Glomerular endothelial cell (primary cell): ENCODE results near the gene SMG7. TPM values are rescaled to one million over a fixed set of nuclear protein-coding genes. Genes with fewer than 3 reads are reported as not detected.
A peak's percentile ranks its signal among the peaks of the same experiment; 100 is the strongest.

Experiments
- DNase-seq: peaks from one replicate; pipeline ENCODE4 v3.0.0-alpha.2; 2011; ENCODE audit warnings: low read depth, low spot score; ENCODE audit errors: extremely low read depth
- total RNA-seq: library from RNA; depleted of rRNA; stranded (reverse); fragments of >200 nt; gene quantifications from 2 replicates; pipeline ENCODE4 v1.2.3, GENCODE V29; 2015

SMG7 gene
- total RNA-seq, 1 donor from 2014 or later = 60.5 TPM

- DNase-seq = no peak
These were observed 81.0 kb downstream of the SMG7 start for GRCh38 chr1:183553331-183553730.

DNA sequence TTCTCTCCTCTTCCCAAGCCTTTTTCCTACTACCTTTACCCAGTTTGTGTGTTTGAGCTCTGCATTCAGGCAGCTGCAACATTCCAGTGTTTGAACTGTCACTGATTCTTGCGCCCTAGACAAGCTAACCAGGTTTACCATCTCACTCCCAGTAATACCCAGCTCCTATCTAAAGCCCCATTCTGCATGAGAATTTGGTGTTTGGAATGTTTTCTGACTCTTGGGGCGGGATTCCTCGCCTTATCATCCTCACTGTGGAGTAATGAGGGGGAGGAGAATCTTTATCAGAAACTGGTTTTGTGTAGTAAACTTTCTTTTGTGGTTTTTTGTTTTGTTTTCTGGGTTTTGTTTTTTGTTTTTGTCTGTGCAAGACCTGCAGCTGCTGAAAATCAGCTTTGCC, 81.5 kb downstream of the SMG7 start:
- DNase-seq = no peak

- DNase-seq = no peak
These were observed 82.3 kb downstream of the SMG7 start for GRCh38 chr1:183554577-183554976.

DNA sequence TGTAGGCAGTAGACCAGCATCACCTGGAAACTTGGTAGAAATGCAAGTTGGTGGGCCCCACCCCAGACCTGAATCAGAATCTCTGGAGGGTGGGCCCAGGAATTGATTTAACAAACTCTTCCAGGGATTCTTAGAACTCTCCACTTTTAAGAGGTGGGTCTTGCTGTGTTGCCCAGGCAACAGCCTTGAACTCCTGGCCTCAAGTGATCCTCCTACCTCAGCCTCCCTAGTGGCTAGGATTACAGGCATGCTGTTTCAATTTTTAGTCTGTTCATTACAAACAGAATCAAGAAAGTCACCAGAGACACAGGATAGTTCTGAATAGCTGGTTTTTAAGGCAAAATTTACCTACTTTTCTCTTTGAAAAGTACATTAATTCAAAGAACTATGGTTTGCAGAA, 86.8 kb downstream of the SMG7 start:
- DNase-seq = no peak

DNA sequence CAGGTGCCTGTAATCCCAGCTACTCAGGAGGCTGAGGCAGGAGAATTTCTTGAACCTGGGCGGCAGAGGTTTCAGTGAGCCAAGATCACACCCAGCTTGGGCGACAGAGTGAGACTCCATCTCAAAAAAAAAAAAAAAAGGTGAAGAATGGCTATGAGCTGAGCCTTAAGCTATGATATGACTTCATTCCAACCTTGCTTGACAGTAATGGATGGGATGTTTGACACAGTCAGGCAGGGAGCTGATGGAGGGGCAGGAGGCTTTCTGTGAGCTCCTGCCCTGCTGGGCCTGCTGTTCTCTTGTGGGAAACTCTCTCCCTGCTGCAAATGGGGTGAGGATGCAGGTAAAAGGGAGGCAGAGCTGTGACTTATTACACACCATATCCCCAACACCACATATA, 90.4 kb downstream of the SMG7 start:
- no peak for DNase-seq

DNA sequence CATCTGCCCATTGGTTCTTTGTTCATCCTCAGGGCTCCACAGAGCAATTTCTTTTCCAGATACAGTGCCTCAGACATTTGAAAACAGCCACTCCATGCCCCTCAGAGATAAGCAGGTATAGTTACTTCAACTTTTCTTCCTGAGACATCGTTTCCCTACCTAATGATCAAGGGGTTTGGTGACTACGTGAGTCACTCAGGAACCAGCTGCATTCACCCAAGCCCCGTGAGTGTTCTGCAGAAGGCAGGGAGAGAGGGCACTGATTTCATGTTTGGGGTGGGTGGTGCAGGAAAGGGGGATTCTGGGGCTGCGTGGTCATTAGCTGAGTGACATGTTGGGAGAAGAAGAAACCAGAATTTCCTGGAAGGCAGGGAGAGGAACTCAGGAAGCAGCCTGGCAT, 93.0 kb downstream of the SMG7 start:
- DNase-seq = no peak

DNA sequence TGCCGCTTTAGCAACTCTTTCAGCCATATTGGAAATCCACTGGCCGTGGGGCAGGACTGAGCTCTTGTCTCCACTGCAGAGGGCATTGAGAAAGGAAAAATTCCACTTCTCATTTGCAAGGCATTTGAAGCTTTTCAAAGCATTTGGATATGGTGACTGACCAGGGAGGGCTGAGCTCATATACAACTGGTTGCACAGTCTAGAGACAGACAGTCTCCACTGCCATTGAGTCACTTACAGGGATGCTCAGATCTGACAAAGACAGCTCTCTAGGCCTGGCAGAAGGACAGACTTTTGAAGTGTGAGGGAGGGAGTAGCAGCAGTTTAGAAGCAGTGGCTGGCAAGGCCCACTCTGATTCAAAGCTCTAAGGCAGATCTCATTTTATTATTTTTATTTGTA, 93.7 kb downstream of the SMG7 start:
- no peak for DNase-seq

DNA sequence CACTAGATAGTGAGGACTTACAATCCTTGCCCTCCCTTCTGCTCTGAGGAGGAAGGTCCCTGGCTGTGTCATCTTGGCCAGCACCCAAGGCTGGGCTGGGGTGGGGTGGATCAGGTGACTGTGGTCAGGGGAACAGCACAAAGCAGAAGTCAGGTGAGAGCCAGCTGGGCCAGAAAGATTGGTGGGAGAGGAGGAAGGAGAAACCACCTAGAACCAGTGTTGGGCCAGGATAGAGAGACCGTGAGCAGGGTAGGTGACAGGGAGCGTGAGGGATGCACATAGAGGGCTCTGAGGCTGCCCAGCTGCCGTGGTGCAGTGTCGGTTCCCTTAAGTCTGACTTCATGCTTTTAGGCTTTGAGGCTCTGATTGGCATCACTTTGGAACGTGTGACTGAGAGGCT, 95.3 kb downstream of the SMG7 start:
- DNase-seq = no peak

DNA sequence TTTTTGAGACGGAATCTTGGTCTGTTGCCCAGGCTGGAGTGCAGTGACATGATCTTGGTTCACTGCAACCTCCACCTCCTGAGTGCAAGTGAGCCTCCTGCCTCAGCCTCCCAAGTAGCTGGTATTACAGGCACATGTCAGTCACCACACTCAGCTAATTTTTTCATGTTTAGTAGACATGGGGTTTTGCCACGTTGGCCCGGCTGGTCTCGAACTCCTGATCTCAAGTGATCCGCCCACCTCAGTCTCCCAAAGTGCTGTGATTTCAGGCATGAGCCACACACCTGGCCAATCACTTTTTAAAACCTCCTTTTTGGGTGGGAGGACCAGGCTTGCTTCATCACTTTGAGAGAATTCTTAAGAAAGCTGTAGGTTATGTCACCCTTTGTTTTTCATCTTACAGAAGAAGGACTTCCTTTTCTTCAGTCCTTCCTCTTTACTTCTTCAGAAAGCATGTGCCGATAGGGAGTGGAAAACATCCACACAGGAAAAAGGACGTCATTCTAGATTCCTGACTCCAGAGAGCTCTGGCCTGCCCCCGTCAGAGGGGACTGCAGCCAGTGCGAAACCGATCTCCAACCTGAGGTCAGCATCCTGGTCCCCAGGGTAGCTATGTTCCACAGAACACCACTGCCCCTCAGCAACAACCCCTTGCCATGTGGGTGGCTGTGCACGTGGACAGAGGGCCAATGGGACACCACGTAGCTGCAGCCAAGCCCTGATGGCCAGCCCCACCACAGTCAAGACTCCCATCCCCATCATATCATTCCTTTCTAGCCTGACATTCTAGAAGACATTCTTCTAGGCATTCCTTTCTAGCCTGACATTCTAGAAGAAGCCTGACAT, 96.1 kb downstream of the SMG7 start:
- peak; percentile 25 for DNase-seq

GRCh38 chr1:183569141-183569540, 96.8 kb downstream of the SMG7 start:
- no peak for DNase-seq

GRCh38 chr1:183569801-183570200, 97.5 kb downstream of the SMG7 start:
- no peak for DNase-seq

- no peak for DNase-seq
These were observed 98.2 kb downstream of the SMG7 start for GRCh38 chr1:183570451-183570850.

GRCh38 chr1:183571678-183572268, 99.5 kb downstream of the SMG7 start:
- DNase-seq = no peak

DNA sequence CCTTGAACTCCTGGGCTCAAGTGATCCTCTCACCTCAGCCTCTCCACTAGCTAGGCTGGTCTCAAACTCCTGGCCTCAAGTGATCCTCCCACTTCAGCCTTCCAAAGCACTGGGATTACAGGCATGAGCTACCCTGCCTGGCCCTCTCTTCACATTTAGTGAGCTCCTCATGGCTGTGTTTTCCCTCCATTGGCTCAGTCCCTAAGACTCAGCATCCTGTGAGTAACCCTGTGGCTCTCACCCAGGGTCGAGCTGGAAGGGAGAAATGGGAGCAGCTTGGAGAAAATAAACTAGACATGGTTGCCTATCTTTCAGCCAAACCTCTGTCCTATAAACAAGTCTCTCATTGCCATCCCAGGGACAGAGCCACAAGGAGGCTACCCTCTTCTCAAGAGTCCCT, 100.4 kb downstream of the SMG7 start:
- DNase-seq = no peak

- no peak for DNase-seq
These were observed 103.3 kb downstream of the SMG7 start for GRCh38 chr1:183575606-183576005.

DNA sequence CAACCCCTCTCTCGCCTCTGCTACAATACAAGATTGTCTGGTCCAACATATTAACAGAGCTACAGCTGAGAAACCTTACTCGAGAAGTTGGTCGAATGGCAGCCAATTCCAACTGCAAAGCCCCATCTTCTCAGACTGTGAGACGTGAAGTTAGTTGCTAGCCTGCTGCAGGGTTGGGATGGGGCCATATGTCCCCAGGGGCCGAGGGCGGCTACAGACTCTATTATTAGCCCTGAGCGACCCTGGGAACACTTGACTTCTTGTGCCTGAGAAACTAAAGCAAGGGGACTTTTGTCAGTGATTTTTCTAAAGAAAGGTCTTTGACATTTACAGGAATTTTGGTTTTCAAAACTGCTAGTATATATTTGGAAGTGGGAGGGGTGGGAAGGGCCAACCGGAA, 104.2 kb downstream of the SMG7 start:
- DNase-seq = no peak

GRCh38 chr1:183577897-183578465, 105.7 kb downstream of the SMG7 start:
- DNase-seq = no peak

- no peak for DNase-seq
These were observed 106.6 kb downstream of the SMG7 start for GRCh38 chr1:183578856-183579255.

DNA sequence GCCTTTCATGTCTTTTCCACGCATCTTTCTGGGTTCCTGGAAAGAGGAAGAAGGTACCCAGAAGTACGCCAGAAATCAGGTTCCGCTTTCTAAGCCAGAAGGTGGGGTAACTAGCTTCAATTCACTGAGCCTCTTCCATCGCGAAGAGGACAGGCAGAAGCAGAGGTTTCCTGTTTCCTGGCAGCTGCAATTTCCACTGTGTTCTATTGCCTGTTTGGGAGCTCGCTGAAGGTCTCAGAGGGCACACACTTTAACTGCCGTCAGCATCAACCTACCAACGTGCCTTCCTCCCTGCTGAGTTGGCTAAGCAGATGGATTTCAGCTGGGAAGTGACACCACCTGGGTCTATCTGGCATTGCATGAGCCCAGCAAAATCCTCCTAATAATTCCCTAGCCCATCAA, 108.0 kb downstream of the SMG7 start:
- peak; percentile 31 for DNase-seq

- no peak for DNase-seq
These were observed 109.9 kb downstream of the SMG7 start for GRCh38 chr1:183582021-183582713.

DNA sequence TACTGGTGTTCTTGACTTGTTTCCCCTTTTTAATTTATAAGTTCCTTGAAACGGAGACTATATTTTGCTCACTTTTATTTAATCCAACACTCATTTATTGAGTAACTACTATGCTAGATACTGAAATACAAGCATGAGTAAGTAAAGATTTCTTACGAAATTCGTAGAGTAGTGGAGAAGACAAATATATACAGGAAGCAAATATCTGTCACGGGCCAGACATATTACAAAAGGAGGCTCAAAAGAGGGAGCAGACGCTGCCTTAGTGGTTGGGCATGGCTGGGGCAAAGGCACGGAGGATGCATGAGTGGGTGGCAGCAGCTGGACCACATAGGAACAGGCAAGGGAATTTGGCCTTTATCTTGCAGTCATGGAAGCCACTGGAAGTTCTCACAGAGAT, 111.2 kb downstream of the SMG7 start:
- DNase-seq = no peak

- DNase-seq = no peak
These were observed 111.8 kb downstream of the SMG7 start for GRCh38 chr1:183584147-183584546.
